Activated CD4-positive, alpha-beta T cell treated with anti-CD3 and anti-CD28 coated beads, Interleukin-2, Interleukin-6, amounts not matched to agents 100 ng/mL and 50 ng/mL, durations not matched to agents 16 hours and 8 hours (primary cell): Measurements from ENCODE around the gene GABRG3.

Experiments used
- DNase-seq: peaks from one replicate; pipeline ENCODE4 v3.0.0-alpha.2; 2020

GABRG3 gene

DNA sequence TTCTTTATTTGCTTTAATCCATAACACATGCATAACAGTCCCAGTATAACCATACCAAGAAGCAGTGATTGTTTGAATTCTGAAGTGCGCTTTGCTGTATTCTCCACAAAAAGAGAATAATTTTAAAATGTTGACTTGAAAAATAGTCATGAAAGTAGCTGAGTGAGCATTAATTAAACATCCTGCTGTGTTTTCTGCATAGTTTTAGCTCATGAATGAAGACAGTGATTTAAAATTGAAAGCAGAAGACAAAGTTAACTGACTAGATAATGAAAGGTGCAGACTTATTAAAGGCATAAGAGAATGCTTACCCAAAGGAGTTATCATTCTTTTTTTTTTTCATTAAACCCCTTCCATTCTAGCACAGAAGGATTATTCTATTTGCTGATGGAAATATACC, 143.5 kb downstream of the GABRG3 start:
- DNase-seq, result no peak

DNA sequence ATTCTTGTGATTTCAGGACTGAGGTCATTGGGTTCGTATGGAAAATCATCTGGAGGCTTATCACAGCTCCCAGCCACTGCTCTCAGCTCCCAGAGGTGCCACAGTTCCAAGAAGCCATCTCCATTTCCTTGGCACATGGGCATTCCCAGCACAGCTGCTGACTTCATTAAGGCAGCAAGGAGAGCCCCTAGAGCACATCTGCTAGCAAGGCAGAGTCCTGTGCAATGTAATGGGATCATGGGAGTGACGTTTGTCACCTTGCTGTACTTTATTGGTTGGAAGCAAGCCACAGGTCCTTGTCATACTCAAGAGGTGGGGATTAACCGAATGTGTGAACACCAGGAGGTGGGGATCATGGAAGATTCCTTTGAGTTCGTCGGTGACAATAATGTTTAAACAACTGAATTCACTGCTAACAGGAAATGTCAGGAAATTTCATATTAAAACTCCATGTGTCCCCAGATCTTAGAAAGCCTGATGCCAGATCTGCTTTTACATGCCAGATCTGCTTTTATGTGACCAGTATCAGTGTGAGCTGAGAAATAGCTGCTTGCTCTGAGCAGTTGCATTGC, 148.8 kb downstream of the GABRG3 start:
- DNase-seq, result no peak

DNA sequence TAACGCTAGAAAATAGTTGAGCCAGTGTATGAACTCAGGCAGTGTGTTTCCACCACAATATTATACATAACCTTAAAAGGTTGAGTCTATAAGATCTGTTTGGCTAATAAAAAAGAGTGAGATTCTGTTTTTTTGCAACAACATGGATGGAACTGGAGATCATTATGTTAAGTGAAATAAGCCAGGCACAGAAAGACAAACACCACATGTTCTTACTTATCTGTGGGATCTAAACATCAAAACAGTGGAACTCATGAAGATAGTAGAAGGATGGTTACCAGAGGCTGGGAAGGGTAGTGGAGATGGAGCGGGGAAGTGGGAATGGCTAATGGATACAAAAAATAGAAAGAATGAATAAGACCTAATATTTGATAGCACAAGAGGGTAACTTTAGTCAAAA, 150.7 kb downstream of the GABRG3 start:
- DNase-seq, result no peak

DNA sequence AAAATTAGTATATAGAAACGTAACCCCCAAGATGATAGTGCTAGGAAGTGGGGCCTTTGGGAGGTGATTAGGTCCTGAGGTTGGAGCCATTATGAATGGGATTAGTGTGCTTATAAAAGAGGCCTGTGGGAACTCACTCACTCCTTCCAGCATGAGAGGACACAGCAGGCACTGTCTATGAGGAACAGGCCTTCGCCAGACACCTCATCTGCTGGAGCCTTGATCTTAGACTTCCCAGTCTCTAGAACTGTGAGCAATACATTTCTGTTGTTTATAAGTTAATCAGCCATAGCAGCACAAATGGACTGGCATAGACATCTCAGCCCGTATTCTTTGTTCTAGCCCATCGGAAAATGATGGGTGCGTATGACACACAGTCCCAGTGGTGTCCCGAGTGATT, 152.3 kb downstream of the GABRG3 start:
- no peak for DNase-seq

DNA sequence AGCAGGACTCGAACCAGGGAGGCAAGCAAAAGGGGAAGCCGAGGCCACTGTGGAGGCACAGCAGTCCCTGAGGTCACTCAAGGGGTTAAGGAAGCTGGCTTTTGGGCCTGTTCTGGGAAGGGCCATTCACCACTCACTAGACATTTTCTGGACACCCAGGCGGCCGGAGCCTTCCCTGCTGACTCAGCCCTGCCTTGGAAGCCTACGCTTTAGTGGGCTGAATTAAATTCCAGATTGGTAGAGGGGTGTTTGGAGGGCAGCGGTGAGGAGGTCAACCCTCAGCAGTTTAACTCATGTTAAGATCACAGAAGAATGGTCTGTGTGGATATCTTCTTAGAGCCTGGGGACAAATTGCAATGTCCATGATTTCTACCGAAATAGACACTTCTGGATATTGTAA, 152.8 kb downstream of the GABRG3 start:
- DNase-seq, result no peak

DNA sequence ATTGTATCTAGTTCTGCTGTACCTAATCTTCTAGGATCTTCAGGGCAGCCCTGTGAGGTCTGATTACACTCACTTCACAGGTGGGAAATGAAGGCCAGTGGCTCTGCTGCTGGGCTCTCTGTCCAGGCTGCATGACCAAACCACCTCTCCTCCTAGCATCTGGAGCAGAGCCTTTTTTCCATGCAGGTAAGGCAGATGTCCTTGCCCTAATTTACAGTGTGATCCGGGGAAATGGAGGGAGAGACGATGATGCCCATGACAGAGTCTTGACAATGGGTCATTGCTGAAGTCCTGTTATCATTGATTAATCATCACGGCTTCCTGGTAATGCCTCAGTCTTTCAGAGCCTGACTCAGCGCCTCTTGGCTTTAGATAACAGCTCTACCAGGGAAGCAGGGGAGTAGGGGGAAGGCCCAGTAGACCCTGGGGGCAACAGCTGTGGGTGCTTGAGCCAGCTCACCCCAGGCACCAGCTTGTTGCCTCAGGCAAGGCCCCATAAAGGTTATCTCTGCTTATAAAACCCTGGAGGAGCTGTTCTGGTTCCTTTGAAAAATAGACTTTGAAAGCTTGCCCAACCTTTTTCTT, 153.4 kb downstream of the GABRG3 start:
- no peak for DNase-seq

DNA sequence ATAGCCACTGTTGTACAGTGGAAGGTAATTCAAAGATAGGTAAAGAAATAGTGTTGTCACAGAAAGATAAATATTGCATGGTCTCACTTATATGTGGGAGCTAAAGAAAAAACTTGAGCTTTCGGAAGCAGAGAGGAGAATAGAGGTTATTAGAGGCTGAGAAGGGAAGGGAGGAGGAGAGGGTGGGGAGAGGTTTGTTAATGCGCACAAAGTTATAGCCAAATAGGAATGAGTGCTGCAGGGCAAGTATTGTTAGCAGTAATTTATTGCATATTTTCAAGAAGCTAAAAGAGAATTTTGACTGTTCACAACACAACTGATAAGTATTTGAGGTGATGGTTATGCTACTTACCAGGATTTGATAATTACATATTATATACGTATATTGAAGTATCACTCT, 154.2 kb downstream of the GABRG3 start:
- DNase-seq, result no peak

DNA sequence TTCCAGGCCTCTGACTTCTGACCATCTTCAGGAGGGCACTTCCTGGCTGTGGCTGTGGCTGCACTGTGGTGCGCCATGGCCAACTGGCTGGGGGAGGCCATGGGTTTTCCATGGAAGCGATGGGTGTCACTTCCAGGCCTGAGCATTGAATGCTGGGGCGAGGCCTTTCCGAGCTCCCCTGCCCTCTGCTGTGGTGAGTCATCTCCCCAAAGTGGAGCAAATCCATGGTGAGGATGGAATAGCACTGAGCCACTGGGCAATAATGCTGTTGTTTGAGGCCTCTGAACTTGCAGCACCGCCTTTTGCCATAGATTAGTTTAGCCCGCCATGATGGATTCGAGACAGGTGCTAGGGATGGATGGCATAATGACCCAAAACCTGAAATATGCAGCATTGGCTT, 155.5 kb downstream of the GABRG3 start:
- no peak for DNase-seq

DNA sequence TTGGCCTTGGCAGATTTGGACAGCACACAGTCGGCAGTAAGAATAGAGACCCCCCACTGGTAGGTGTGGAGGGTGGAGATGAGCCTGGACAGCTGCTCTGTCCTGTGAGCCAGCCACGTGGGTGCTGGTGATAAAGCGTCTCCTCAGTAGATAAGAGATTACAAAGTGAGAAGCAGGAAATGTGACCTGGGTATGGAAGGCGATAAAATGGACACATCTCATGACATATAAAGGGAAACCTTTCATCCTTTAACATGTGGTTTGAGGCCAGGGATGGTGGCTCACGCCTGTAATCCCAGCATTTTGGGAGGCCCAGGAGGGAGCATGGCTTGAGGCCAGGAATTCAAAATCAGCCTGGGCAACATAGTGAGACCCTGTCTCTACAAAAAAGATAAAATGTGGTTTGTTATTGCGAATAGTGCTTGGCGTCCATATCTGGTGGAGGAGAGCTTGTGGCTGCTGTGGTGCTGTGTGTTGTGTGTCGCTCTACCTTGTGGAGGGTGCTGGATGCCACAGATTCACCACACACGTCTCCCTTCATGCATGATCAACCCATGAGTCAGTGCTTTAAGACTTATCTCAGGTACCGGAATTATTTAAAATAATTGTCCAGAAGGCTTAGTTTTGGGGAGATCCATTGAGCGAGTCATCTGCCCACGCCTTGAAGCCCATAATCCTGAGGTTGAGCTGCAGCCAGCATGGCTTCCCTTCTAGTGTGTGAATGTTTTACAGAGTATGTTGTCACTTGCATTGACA, 157.0 kb downstream of the GABRG3 start:
- DNase-seq, result no peak

DNA sequence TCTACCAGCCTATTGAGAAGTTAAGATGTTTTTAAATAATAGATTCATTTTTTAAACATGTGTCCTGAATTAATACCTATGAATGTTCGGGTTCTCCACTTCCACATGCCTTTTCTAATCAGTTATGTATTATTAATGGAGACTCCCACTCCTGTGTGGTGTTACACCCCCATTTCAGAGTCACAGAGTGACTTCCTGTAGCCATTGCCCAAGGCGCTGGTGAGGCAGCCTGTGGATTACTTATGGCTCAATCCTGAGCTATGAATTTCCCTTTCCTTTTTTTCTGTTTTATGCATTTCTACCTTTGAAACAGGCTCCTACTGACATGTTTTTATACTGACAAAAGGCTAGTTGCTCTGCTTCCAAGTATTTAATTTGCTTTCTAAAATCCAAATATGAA, 162.3 kb downstream of the GABRG3 start:
- DNase-seq, result no peak

DNA sequence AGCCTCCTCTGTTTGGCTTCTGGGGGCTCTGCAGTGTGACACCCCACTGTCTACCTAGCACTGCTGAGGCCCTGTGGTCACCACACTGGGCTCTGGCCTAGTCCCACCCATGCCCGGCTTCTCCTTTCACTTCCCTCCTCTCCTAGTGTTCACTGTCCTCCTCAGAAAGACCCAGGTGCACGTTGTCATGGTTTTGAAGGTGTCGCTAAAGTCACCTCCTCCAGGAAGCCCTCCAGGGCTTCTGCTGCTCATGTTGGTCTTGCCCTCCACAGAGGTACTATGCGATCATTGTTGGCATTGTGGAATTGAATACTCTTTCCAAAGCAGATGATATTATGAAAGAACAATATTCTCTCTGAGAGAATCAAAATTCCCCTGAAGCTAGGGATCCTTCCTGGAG, 163.5 kb downstream of the GABRG3 start:
- no peak for DNase-seq

DNA sequence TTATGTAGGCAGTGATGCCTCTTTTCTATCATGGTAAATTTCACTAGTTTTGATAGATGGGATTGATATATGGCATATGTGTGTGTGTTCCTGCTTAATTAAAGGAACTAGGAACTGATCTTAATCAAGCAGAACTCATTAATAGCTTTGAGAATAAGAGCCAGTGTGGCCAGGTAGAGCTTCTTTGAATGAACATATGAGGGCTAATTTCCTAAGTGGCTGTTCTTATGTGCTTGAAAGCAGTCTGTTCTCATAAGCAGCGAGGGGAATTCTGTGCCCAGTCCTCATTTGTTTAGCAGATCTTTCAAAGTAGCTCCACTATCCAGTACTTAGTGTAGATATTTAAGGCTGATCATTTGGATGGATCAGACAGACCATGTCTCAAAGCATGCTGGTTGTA, 164.2 kb downstream of the GABRG3 start:
- no peak for DNase-seq

DNA sequence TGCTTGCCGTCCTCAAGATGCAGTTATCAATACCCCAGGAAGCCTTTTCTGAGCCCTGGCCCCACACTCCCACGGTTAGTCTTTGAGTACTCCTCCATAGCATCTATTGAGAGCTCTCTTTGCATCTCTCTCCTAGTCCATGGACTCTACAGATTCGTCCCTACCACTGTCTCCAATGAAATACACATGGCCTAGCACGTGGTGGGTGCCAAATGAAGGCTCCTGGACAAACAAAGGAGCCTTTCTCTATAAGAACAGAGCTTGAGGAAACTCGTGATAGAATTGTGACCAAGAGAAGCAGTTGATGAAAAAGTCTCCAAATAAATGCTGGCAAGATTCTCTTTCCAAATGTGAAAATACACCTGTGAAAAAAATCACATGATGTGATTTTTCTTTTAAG, 166.1 kb downstream of the GABRG3 start:
- DNase-seq, result no peak

DNA sequence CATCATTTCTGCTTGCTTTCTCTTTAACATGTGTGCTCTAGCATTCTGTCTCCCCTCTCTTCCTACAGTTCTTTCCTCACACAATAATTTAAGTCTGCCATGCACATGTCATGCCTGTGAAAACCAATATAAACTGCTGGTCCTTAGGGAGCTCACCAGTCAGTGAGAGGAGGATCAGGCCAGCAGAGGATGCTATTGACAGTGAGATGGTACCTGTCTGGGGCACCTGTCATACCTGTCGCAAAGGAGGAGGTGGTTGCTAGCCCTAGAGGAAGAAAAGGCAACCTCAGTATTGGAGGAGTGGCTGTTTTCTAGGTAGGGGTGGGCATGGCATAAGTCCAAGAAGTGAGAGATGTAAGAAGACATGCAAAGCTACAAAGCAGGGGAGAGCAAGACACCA, 194.6 kb downstream of the GABRG3 start:
- no peak for DNase-seq

DNA sequence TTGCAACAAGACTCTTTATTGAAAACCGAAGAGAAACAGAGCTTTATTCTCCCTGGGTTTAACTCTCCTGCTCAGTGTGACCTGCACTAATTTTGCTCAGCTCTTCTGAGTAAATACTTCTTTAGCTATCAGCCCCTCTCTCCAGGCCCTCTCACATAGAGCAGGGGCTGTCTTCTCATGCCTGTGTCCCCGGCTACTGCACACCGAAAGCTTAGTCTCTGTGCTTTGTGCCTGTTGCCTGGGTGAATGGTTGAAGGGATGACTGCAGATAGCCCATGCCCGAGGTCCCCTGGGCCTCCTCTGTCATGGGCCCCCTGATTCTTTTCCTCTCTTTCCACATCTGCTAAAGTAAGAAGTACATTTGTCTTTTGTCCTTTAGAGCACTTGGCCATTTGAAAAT, 195.9 kb downstream of the GABRG3 start:
- no peak for DNase-seq

DNA sequence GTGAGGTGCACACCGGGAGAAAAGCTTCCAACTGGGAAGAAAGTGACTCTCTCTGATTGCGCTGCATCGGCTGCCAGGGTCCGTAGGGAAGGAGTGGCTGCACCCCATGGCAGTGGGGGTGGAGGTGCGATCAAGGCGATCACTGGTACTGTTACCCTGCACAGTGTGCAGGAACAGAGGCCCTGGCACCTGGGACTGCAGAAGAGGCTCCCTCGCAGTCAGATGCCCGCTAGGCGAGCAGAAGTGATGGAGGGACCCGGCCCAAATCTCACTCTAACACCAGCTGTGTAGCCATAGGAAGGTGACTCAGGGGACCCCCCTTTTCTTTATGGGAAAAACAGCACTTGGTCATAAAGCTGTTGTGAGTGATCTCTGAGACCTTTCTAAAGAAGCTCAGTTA, 196.8 kb downstream of the GABRG3 start:
- DNase-seq, result no peak

DNA sequence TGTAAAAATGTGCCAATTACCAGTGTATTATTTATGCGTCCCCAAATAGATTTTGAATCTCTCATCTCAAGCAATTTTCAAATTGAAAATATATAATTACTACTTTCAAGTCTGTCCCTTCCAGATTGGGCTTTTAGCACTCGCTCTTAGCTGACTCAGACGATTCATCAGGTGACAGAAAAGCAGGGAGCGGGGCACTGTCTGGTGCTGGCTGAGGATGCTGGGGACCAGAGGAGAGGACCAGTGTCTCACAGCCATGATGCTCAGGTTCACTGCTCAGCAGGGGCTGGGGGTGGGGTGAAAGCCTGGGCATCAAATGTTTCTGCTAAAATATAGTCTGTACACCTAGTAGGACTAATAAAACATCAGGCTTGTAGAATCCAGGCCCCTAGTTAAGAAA, 199.9 kb downstream of the GABRG3 start:
- DNase-seq, result no peak

DNA sequence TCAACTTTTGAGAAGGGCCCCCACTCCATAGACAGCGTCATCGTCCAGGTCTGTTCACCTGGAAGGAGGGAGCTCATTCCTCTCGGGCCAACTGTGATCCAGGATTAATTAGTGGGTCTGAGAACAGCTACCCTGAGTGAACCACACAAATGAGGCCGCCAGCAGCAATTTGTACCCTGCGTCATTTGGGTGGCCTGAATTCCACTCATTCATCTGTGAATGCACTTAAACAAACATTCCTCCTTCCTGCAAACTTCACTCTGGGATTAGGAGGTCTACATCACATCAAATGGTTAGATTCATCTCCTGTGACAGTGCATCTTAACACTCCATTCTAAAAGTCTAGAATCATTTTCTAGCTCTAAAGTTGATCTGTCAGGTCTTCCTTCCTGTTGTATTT, 201.8 kb downstream of the GABRG3 start:
- no peak for DNase-seq

DNA sequence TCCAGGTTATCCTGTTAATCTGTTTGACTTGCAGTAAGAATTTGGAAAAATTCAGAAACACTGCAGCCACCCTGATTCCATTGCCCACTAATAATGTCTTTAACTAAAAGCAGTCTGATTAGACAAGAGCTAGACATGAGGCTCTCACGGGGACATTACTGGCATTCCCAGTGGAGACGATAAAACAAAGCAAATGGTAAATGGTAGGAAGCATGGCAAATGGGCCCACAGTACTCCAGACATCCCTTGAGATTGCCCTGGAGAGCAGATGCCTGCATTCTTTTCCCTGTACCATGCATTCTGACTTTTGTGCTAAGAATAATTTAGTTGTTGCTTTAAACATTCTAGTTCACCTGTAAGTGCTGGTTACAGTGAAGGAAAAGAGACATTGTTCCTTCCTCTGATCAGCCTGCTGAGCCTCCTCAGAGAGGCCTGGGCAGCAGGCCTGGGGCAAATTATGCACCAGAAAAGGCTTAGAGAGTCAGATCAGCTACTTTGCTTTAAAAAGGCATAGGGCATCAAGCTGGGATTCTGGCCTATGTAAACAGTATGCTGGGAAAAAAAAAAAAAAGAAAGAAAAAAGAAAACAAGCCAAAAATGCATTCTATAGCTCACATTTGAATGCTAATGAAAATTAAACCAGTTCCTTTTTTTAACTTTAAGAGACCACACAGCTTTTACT, 204.6 kb downstream of the GABRG3 start:
- DNase-seq, result no peak

DNA sequence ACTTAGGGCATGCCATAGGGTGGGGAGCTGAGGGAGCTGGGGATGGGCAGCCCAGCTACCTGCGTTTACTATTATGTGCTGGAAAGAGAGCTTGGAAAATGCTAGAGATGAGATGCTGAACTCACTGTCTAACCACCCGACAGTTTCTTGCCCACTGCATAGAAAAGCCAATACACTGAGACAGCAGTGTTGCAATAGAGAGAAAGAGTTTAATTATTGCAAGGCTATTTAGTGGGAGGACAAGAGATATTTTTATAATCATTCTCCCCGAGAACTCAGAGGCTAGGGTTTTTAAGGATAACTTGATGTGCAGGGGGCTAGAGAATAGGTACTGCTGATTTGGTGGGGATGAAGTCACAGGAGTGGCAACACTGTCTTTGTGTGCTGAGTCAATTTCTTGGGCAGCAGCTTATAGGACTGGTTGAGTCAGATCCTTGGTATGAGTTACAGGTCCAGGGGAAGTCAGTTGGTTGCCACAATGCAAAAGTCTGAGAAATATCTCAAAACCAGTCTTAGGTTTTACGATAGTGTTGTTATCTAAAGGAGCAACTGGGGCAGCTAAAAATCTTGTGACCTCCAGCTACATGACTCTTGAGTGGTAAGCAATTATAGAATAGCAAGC, 205.9 kb downstream of the GABRG3 start:
- no peak for DNase-seq

DNA sequence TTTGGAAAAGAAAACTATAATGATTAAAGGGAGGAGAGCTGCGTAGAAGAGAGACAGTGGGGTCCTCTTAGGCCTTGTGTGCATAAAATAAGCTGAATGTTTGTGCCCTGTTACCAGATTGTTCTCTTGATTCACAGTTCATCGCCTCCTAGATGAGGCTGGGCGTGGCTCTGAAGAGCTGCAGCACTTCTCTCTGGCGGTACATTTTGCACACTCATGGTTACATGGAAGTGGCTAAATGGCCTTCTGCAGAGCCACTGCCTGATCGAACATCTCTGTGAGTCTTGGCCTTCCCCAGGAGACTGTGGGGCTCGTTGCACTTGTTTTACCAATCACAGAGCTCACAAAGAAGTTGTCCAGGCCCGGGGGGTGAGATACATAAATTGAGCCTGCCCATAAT, 208.8 kb downstream of the GABRG3 start:
- DNase-seq, result no peak

DNA sequence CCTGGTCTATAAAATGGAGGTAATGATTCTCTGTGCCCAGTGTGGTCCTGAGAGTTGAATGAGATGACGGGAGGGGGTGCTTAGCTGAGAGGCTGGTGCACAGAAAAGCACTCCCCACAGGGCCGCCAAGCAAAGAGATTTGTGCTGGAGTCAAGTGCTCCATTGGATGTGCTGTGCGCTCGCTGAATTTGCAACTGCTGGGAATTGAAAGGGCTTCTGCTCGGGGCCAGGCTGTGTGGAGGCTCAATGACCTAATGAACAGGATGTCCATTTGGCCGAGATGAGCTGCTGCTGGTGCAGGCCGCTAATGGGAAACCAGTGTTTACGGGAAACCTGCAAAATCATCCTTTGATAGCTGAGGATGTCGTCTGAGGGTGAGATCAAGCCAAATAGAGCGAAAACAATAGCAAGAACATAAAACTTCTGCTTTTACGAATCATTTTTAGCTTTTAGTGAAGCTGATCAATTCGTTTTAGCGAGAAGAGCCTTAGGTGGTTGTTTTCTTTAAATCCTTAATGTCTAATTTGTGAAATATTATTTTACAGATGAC, 211.7 kb downstream of the GABRG3 start:
- DNase-seq, result no peak

DNA sequence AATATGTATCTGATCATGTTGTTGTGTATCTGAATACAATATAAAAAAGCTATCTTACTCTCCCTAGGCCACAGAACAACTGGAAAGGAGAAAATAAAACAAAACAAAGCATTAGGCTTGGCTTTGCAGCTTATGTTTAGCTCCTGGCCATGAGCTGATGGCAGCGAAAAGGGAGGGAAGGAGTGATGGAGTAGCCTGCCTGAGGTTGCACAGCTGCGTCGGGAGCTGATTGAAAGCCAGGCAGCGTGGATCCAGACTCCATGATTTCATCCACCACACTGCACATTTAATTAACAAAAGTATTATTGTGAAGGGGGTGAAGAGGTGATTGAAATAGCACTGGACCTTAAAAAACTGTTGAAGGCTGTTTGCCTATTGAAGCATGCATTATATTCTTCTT, 212.2 kb downstream of the GABRG3 start:
- no peak for DNase-seq
